HL-60 (cell line): ENCODE results near the gene PARP1.

ENCODE experiments used
- POLR2AphosphoS5 ChIP-seq: IDR thresholded peaks from 2 replicates; pipeline ENCODE4 v1.6.1; 2012; ENCODE audit warnings: low read depth
- TF ChIP-seq, protein P1 (sequence below): IDR thresholded peaks from one replicate; pipeline ENCODE4 v1.5.1; 2011; ENCODE audit warnings: low read length, control low read depth, inconsistent platforms; ENCODE audit not compliant: insufficient read depth

DNA sequence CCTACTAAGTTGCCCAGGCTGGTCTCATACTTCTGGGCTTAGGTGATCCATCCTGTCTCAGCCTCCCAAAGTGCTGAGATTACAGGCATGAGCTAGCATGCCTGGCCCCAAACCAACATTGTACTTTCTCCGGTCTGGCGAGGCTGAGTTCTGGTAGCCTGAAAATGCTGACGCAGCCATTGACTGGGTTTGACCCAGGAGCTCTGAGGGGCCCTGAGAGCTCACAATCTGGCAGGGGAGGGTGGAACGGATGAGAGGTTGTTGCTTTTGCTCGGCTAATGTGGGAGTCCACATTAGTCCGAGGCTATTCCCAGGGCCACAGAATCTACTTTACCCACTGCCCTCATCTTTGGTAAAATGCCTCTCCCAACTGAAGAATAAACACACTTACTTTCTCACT, 35.1 kb upstream of the PARP1 start:
- TF ChIP-seq, protein P1, sequence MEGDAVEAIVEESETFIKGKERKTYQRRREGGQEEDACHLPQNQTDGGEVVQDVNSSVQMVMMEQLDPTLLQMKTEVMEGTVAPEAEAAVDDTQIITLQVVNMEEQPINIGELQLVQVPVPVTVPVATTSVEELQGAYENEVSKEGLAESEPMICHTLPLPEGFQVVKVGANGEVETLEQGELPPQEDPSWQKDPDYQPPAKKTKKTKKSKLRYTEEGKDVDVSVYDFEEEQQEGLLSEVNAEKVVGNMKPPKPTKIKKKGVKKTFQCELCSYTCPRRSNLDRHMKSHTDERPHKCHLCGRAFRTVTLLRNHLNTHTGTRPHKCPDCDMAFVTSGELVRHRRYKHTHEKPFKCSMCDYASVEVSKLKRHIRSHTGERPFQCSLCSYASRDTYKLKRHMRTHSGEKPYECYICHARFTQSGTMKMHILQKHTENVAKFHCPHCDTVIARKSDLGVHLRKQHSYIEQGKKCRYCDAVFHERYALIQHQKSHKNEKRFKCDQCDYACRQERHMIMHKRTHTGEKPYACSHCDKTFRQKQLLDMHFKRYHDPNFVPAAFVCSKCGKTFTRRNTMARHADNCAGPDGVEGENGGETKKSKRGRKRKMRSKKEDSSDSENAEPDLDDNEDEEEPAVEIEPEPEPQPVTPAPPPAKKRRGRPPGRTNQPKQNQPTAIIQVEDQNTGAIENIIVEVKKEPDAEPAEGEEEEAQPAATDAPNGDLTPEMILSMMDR, result no peak
- TF ChIP-seq POLR2AphosphoS5, result no peak
